Breast epithelium (tissue), 4 donors: ENCODE results near the gene PTPRN2. TPM values are rescaled to one million over a fixed set of nuclear protein-coding genes. Genes with fewer than 3 reads are reported as not detected.

Source experiments
- DNase-seq, 2 donors: peaks; one replicate each; pipeline ENCODE4 v3.0.0-alpha.2; 2019; ENCODE audit warnings: low spot score in 2 of 2
- H3K27ac ChIP-seq, 2 donors: fragments of 200-600 bp; sonication (generic) in 1 of 2; one replicate each; pipeline ENCODE4 v1.5.1; 2016 to 2019; ENCODE audit warnings: mild to moderate bottlenecking in 1 of 2
- H3K27me3 ChIP-seq, 2 donors: fragments of 200-600 bp; sonication (generic) in 1 of 2; one replicate each; pipeline versions ENCODE4 v1.5.1 to v1.6.0; 2017 to 2019; ENCODE audit warnings: control low read depth in 1 of 2, mild to moderate bottlenecking in 1 of 2
- H3K36me3 ChIP-seq: fragments of 200-600 bp; one replicate; pipeline ENCODE4 v1.5.1; 2019
- H3K4me1 ChIP-seq, 2 donors: fragments of 200-600 bp; sonication (generic); one replicate each; pipeline ENCODE4 v1.5.1; 2016 to 2019; ENCODE audit warnings: control low read depth in 1 of 2
- H3K4me3 ChIP-seq, 3 donors: fragments of 200-600 bp; sonication (generic); 1 replicate in 2 of 3; 2 replicates in 1 of 3; pipeline ENCODE4 v1.5.1; 2016 to 2019; ENCODE audit warnings: mild to moderate bottlenecking in 3 of 3, moderate library complexity in 2 of 3
- H3K9me3 ChIP-seq, 2 donors: fragments of 200-600 bp; sonication (generic) in 1 of 2; one replicate each; pipeline ENCODE4 v1.5.1; 2016 to 2019; ENCODE audit warnings: control low read depth in 1 of 2
- POLR2A ChIP-seq: fragments of 450-650 bp; IDR thresholded peaks from one replicate; pipeline ENCODE4 v1.6.1; 2016; ENCODE audit warnings: antibody characterized with exemption, mild to moderate bottlenecking, moderate library complexity
- POLR2AphosphoS5 ChIP-seq, 3 donors: sonication (generic); formaldehyde crosslinking; IDR thresholded peaks; one replicate each; pipeline ENCODE4 v1.6.1; 2017; ENCODE audit warnings: antibody characterized with exemption in 3 of 3
- intact Hi-C: fragments of 100-400 bp; cut with DNase I; formaldehyde crosslinking; loops from one replicate; pipeline ENCODE4 v1.15.1; 2023; ENCODE audit warnings: low total_unique reads
- total RNA-seq, 3 donors: library from RNA; depleted of rRNA; stranded (reverse); fragments of >200 nt; gene quantifications; one replicate each; pipeline ENCODE4 v1.1.0, GENCODE V29; 2016
- TF ChIP-seq, protein P1 (sequence below), 3 donors: fragments of 450-650 bp; IDR thresholded peaks; one replicate each; pipeline ENCODE4 v1.5.1; 2016 to 2017; ENCODE audit warnings: antibody characterized with exemption in 3 of 3, mild to moderate bottlenecking in 3 of 3, moderate library complexity in 3 of 3

Gene PTPRN2
- total RNA-seq, 3 donors from 2014 or later, result 1.6 to 2.2 (median 2.2) TPM

DNA sequence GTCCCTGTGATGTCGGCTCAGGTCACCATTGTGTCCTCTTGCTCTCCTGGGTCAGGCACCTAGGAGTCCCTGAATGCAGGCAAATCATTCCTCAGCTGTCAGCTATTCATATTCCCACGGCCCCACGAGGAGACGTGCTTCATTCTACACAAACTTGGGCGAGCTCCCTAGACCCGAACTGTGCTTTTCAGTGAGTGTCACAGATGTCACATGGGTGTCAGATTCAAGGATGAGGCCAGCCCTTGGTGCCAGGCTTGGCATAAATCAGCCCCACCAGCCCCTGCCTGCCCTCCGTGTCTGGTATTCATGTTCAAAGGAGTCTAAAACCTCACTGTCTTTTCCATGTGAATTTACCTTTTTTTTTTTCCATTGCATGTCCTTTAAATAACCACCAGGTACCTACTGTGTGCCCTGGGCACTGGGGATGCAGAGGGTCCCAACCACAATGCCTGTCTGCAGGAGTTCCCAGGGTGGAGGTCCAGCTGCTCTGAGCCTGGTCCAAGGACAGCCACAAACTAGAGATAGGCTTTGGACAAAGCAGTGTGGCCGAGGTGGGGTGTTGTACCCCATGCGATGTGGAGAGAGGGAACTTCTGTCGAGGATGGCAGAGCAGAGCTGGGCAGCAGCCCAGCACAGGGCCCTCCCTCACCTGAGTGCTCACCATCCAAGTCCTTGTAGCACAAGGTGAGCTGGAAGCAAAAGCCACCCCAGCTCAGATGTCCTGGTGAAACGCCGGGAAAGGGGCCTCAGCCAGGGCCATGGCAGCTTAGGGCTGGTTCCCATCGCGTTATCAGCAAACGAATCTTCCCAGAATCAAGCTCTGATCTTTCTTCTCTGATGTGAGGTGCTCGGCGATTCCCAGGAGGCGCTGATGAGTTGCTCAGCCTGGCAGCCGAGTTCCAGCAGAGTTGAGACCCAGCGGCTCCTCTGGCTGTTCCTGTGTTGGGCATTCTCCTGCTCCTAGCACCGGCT, 611.9 kb downstream of the PTPRN2 start:
- Histone ChIP-seq H3K27me3 (peaks cover 0 to 4% of the 10 kb centered on the region in 2 donors), H3K36me3 (no peaks in the 10 kb centered on the region), H3K9me3 (peaks cover 15 to 35% of the 10 kb centered on the region in 2 donors), H3K4me1 (no peaks in the 10 kb centered on the region), H3K4me3 (no peak overlapping the region), H3K27ac (no peak overlapping the region)
- TF ChIP-seq, protein P1, sequence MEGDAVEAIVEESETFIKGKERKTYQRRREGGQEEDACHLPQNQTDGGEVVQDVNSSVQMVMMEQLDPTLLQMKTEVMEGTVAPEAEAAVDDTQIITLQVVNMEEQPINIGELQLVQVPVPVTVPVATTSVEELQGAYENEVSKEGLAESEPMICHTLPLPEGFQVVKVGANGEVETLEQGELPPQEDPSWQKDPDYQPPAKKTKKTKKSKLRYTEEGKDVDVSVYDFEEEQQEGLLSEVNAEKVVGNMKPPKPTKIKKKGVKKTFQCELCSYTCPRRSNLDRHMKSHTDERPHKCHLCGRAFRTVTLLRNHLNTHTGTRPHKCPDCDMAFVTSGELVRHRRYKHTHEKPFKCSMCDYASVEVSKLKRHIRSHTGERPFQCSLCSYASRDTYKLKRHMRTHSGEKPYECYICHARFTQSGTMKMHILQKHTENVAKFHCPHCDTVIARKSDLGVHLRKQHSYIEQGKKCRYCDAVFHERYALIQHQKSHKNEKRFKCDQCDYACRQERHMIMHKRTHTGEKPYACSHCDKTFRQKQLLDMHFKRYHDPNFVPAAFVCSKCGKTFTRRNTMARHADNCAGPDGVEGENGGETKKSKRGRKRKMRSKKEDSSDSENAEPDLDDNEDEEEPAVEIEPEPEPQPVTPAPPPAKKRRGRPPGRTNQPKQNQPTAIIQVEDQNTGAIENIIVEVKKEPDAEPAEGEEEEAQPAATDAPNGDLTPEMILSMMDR (IDR thresholded peaks at IDR 0.05), result no peak
- TF ChIP-seq POLR2AphosphoS5 (IDR thresholded peaks at IDR 0.05) (no peak), POLR2A (no peak)
- intact Hi-C loops, result no loop called here
- no peak for DNase-seq

DNA sequence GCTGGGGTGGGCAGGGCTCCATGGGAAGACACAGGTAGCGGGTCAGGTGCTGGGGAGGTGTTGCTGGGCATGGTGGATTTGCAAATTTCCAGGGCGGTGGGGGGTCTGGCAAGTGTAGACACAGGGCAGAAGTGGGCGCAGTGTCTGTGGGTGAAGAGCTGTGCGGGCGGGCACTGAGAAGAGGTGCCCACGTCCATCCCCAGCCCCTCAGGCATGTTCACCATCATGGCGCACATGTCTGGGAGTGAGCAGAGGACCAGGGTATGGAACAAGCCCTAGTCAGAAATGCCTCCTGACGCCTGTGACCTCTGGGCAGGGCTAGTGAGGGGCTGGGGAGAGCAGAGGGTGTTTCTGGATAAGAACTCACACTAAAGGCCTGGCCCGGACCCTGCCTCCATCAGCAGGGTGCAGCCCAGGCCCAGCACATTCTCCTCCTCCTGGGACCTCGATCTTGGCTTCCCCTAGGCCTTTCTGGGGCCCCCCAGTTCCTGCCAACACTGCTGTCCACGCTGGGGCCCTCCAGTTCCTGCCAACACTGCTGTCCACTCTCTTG, 612.9 kb downstream of the PTPRN2 start:
- H3K9me3 ChIP-seq, result peaks cover 15 to 43% of the 10 kb centered on the region in 2 donors
- no peak overlapping the region for H3K4me3 ChIP-seq
- no peaks in the 10 kb centered on the region for H3K4me1 ChIP-seq
- TF ChIP-seq, protein P1 (IDR thresholded peaks at IDR 0.05), result no peak
- TF ChIP-seq POLR2AphosphoS5 (IDR thresholded peaks at IDR 0.05), result no peak
- no peak for TF ChIP-seq POLR2A
- intact Hi-C loops, result no loop called here
- no peak overlapping the region for H3K27ac ChIP-seq
- DNase-seq, result no peak
- peaks cover 0 to 4% of the 10 kb centered on the region in 2 donors for H3K27me3 ChIP-seq
- no peaks in the 10 kb centered on the region for H3K36me3 ChIP-seq

DNA sequence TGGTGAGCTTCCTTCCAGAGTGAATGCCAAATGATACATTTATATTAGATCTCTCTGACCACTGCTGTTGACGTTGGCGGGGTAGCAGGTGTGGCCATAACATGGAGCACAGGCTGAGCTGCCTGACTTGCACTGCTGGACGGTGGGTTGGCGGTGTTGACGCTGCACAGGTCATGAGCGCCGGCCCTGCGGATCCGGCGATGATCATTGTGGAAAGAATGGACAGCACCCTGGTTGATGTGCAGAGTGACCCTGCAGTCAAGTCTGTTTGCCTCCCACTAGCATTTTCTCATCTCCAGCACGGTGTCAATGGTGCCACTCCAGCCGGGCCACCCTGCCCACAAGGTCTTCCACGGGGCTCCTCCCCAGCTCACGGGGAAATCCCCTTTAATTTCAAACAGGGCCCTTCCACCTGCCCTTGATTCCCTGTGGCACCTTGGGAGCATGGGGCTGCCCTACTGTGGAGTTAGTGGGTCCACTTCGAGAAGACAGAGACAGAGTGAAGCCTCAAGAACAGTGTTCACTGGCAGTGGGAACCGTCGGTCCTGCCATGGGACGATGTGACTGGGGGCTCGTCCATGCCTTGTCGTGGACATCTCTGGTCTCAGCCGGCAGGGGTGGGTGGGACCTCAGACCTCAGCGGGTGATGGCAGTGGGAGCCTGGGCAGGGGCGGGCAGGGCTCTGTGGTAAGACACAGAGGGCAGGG, 613.5 kb downstream of the PTPRN2 start:
- no peaks in the 10 kb centered on the region for H3K4me1 ChIP-seq
- no peaks in the 10 kb centered on the region for H3K36me3 ChIP-seq
- H3K9me3 ChIP-seq, result peaks cover 15 to 47% of the 10 kb centered on the region in 2 donors
- no peak for TF ChIP-seq POLR2A
- TF ChIP-seq, protein P1 (IDR thresholded peaks at IDR 0.05), result no peak
- TF ChIP-seq POLR2AphosphoS5 (IDR thresholded peaks at IDR 0.05), result no peak
- no peak overlapping the region for H3K4me3 ChIP-seq
- H3K27ac ChIP-seq, result no peak overlapping the region
- no peak for DNase-seq
- peaks cover 0 to 4% of the 10 kb centered on the region in 2 donors for H3K27me3 ChIP-seq
- intact Hi-C loops, result no loop called here

DNA sequence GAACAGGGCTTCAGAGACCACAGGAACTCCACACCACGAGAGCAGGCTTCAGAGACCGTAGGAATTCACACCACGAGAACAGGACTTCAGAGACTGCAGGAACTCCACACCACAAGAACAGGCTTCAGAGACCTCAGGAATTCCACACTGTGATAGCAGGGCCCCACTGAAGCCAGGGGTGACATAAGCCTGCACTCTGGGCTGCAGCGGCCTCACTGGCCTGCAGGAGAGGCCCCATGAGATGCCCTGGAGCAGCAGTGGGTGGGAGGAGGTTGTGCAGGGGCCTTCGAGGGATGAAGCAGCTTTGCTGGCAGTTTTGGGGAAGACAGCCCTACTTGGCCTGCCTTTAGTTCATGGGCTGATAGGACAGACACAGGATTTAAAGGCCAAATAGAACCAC, 614.7 kb downstream of the PTPRN2 start:
- H3K27ac ChIP-seq, result no peak overlapping the region
- no peak for DNase-seq

More for the DNA sequence above, 614.7 kb downstream of the PTPRN2 start:
- peaks cover 0 to 4% of the 10 kb centered on the region in 2 donors for H3K27me3 ChIP-seq
- intact Hi-C loops, result no loop called here
- H3K9me3 ChIP-seq, result peaks cover 15 to 47% of the 10 kb centered on the region in 2 donors
- no peaks in the 10 kb centered on the region for H3K4me1 ChIP-seq
- no peaks in the 10 kb centered on the region for H3K36me3 ChIP-seq
- no peak overlapping the region for H3K4me3 ChIP-seq
- TF ChIP-seq POLR2AphosphoS5 (IDR thresholded peaks at IDR 0.05), result no peak
- TF ChIP-seq POLR2A, result no peak
- TF ChIP-seq, protein P1 (IDR thresholded peaks at IDR 0.05), result no peak
